SK-N-SH (cell line): Measurements from ENCODE around the gene PLVAP. TPM values are rescaled to one million over a fixed set of nuclear protein-coding genes. Genes with fewer than 3 reads are reported as not detected.

Source experiments
- CTCF ChIA-PET: fragments of 300-600, 350-600 bp; formaldehyde crosslinking; extraction: SDS; loops from one replicate; lab custom pipeline; 2021; lab: Yijun Ruan, JAX
- POLR2A ChIA-PET: fragments of 350-600 bp; sonication (Branson Sonifier 250); formaldehyde crosslinking; extraction: SDS; loops from one replicate; lab custom pipeline; 2020; ENCODE audit warnings: antibody characterized with exemption, inconsistent platforms; lab: Yijun Ruan, JAX
- DNase-seq: peaks from one replicate; pipeline ENCODE4 v3.0.0; 2012
- H2AFZ ChIP-seq: fragments of 200-600 bp; sonication (generic); 2 replicates; pipeline ENCODE4 v1.8.1; 2016; ENCODE audit warnings: antibody characterized with exemption, mild to moderate bottlenecking, low read depth
- H3F3A ChIP-seq: fragments of 200-600 bp; sonication (generic); replicated peaks from 2 replicates; pipeline ENCODE3; 2016; ENCODE audit warnings: antibody characterized with exemption, mild to moderate bottlenecking; ENCODE audit not compliant: insufficient read depth
- H3K27ac ChIP-seq, 2 experiments: fragments of 200-500 bp in 1 of 2; fragments of 200-600 bp in 1 of 2; sonication (Bioruptor generic) in 1 of 2; sonication (generic), shearing (Covaris generic) in 1 of 2; 2 replicates each; pipeline versions ENCODE4 v1.5.1 to v1.6.1; 2014 to 2016; ENCODE audit warnings: low read depth in 2 of 2, inconsistent platforms in 1 of 2, low read length in 1 of 2, mild to moderate bottlenecking in 1 of 2, mixed read lengths in 1 of 2
- H3K27me3 ChIP-seq: fragments of 200-600 bp; sonication (generic), shearing (Covaris generic); 2 replicates; pipeline ENCODE4 v1.6.1; 2016; ENCODE audit warnings: mixed run types; ENCODE audit not compliant: insufficient read depth
- H3K36me3 ChIP-seq, 2 experiments: fragments of 200-500 bp in 1 of 2; fragments of 200-600 bp in 1 of 2; sonication (Bioruptor generic) in 1 of 2; sonication (generic) in 1 of 2; replicated peaks in 1 of 2; 2 replicates each; pipeline versions ENCODE3 to v1.5.1; 2014 to 2016; ENCODE audit warnings: low read length in 1 of 2, mild to moderate bottlenecking in 1 of 2; ENCODE audit not compliant: insufficient read depth in 2 of 2, control insufficient read depth in 1 of 2
- H3K4me1 ChIP-seq, 2 experiments: fragments of 200-500 bp in 1 of 2; fragments of 200-600 bp in 1 of 2; sonication (Bioruptor generic) in 1 of 2; sonication (generic), shearing (Covaris generic) in 1 of 2; 2 replicates each; pipeline versions ENCODE4 v1.5.1 to v1.6.1; 2014 to 2016; ENCODE audit warnings: low read depth in 1 of 2, low read length in 1 of 2, mixed run types in 1 of 2; ENCODE audit not compliant: insufficient read depth in 2 of 2, control insufficient read depth in 1 of 2
- H3K4me2 ChIP-seq: fragments of 200-600 bp; sonication (generic), shearing (Covaris generic); 2 replicates; pipeline ENCODE4 v1.6.1; 2017; ENCODE audit warnings: mixed run types
- H3K4me3 ChIP-seq, 2 experiments: fragments of 200-500 bp in 1 of 2; fragments of 200-600 bp in 1 of 2; sonication (Bioruptor generic) in 1 of 2; sonication (generic), shearing (Covaris generic) in 1 of 2; 2 replicates each; pipeline versions ENCODE4 v1.5.1 to v1.8.1; 2014 to 2016; ENCODE audit warnings: low read depth in 2 of 2, inconsistent platforms in 1 of 2, low read length in 1 of 2, mild to moderate bottlenecking in 1 of 2, mixed read lengths in 1 of 2, moderate library complexity in 1 of 2
- H3K79me2 ChIP-seq: fragments of 200-600 bp; sonication (generic); 2 replicates; pipeline ENCODE4 v1.8.1; 2017; ENCODE audit warnings: mild to moderate bottlenecking; ENCODE audit not compliant: insufficient read depth
- H3K9ac ChIP-seq: fragments of 200-600 bp; sonication (generic); 2 replicates; pipeline ENCODE4 v1.6.1; 2017; ENCODE audit warnings: mixed run types
- H3K9me2 ChIP-seq: fragments of 200-600 bp; sonication (generic); 2 replicates; pipeline ENCODE4 v1.6.1; 2017; ENCODE audit warnings: mixed run types
- H3K9me3 ChIP-seq: fragments of 200-600 bp; sonication (generic); 2 replicates; pipeline ENCODE4 v1.6.1; 2017; ENCODE audit warnings: mixed run types, mild to moderate bottlenecking, moderate library complexity
- H4K20me1 ChIP-seq: fragments of 200-600 bp; sonication (generic); 2 replicates; pipeline ENCODE4 v1.6.1; 2017; ENCODE audit warnings: mild to moderate bottlenecking, mixed run types; ENCODE audit not compliant: insufficient read depth
- CHD2 ChIP-seq: fragments of 150-350 bp; IDR thresholded peaks from 2 replicates; pipeline ENCODE4 v1.6.1; 2018; ENCODE audit warnings: low read length; ENCODE audit not compliant: partially characterized antibody
- FOXJ3 ChIP-seq: sonication (generic); formaldehyde crosslinking; IDR thresholded peaks from 2 replicates; pipeline ENCODE4 v1.5.1; 2020; ENCODE audit warnings: mild to moderate bottlenecking, missing genetic modification reagents
- MEF2A ChIP-seq: IDR thresholded peaks from 2 replicates; pipeline ENCODE4 v1.4.0; 2012; ENCODE audit warnings: low read depth, borderline replicate concordance
- MXI1 ChIP-seq: IDR thresholded peaks from 2 replicates; pipeline ENCODE4 v1.6.1; 2012; ENCODE audit warnings: mild to moderate bottlenecking, low read depth, low read length, improper control_type of control experiment
- RAD21 ChIP-seq: IDR thresholded peaks from 2 replicates; pipeline ENCODE4 v1.6.1; 2012; ENCODE audit warnings: mild to moderate bottlenecking, low read length
- TAF1 ChIP-seq: IDR thresholded peaks from 2 replicates; pipeline ENCODE4 v1.6.1; 2012; ENCODE audit warnings: low read depth, mild to moderate bottlenecking, low read length, moderate library complexity, borderline replicate concordance
- TCF12 ChIP-seq: IDR thresholded peaks from 2 replicates; pipeline ENCODE4 v1.4.0; 2012
- WGBS: methylation state at CpG from one replicate; pipeline ENCODE4 v1.1.6; 2017; ENCODE audit warnings: low lambda C conversion rate; 5-methylcytosine and 5-hydroxymethylcytosine counted together
- polyA plus RNA-seq, 3 experiments: library from polyadenylated mRNA; depleted of rRNA; stranded (reverse); fragments of >200 nt; gene quantifications; 2 replicates each; pipeline ENCODE4 v1.2.3, GENCODE V29; 2012
- TF ChIP-seq, protein P1 (sequence below): IDR thresholded peaks from 2 replicates; pipeline ENCODE4 v1.4.0; 2012; ENCODE audit warnings: low read depth

PLVAP gene
- polyA plus RNA-seq, 1 of the 3 experiments (the other 2 are of a cell fraction), result not detected

DNA sequence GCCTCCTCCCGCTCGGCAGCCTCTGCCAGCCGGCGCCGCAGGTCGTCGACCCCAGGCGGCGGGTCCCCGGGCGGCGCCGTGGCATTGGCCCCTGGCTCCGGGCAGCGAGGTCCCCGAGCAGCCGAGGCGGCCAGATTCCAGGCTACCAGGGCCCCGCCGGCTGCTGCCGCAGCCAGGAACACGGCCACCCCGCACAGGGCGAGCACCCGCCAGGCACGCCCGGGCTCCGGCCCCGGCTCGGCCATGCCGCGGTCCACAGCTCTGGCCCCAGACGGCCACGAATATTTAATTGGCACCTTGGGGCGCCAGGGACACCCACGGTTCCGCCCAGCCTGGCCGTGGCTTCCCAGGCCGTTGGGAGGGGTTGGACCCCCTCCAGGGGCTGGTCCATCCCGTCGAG lies 16.8 kb upstream of the PLVAP start, which contains the start of gene CCDC194 (continued):
- no peak for TF ChIP-seq CHD2
- TF ChIP-seq MEF2A, result no peak

DNA sequence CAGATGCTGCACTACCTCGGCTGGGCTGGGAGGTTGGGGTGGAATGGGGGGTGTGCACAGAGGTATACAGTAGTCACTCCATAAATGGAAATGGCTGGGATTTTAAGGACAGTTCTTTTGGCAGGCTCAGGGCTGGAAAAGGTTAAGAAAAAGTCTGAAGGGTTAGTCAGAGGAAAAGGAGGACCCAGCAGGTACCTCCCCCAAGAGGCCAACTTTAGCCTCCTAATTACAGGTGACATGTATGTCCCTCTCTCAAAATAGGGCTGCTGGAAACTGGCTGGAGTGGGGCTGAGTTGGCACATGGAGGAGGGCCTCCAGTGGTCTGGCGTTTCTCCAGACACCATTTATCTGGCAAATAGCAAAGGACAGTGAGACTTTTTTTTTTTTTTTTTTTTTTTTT lies 15.9 kb upstream of the PLVAP start:
- H3F3A ChIP-seq, result peaks cover 6% of the 10 kb centered on the region
- ChIA-PET CTCF (interaction anchor here (0.7 to 2.0 kb wide), 6 partner anchors 9 to 100 kb away, joined by 3 to 8 read pairs (median 4); partner anchors contain the start of gene MVB12A), POLR2A (no interaction called here)
- no peaks in the 10 kb centered on the region for H3K9me2 ChIP-seq
- H3K4me2 ChIP-seq, result no peak overlapping the region
- DNase-seq, result no peak
- no peak overlapping the region for H2AFZ ChIP-seq
- H3K79me2 ChIP-seq, result no peaks in the 10 kb centered on the region
- WGBS, result 32% methylated on average over 2 of the region's 2 CpGs
- no peak overlapping the region for H3K27ac ChIP-seq
- no peaks in the 10 kb centered on the region for H4K20me1 ChIP-seq
- H3K4me1 ChIP-seq, result peaks cover 0 to 7% of the 10 kb centered on the region in 2 experiments; a peak in 1 of 4 replicates
- no peak overlapping the region for H3K9ac ChIP-seq
- no peaks in the 10 kb centered on the region for H3K27me3 ChIP-seq
- H3K36me3 ChIP-seq, result no peaks in the 10 kb centered on the region
- TF ChIP-seq TAF1 (no peak), FOXJ3 (no peak)
- no peak overlapping the region for H3K4me3 ChIP-seq
- no peaks in the 10 kb centered on the region for H3K9me3 ChIP-seq

- H3K27me3 ChIP-seq, result no peaks in the 10 kb centered on the region
- peak overlapping the region; percentile 85 for H3K4me2 ChIP-seq
- H3K9me3 ChIP-seq, result no peaks in the 10 kb centered on the region
- peak; percentile 52 for DNase-seq
- no peaks in the 10 kb centered on the region for H4K20me1 ChIP-seq
- POLR2A ChIA-PET, result interaction anchor here (1.0 kb wide), 1 partner anchor 12 kb away, joined by 4 read pairs; no protein-coding TSS in a partner anchor
- peaks cover 0 to 7% of the 10 kb centered on the region in 2 experiments; a peak in 1 of 4 replicates for H3K4me1 ChIP-seq
- H3K9ac ChIP-seq, result no peak overlapping the region
- H3K27ac ChIP-seq, result peak overlapping the region in 1 of 2 experiments; percentile 24; a peak in 1 of 4 replicates
- H3K79me2 ChIP-seq, result no peaks in the 10 kb centered on the region
- CTCF ChIA-PET, result interaction anchor here (0.6 to 5.3 kb wide), 23 partner anchors 10 to 149 kb away, joined by 3 to 69 read pairs (median 4); partner anchors contain the start of genes BST2 and DDA1
- H2AFZ ChIP-seq, result peak overlapping the region; percentile 92
- WGBS, result 22% methylated on average over 24 of the region's 26 CpGs
- no peaks in the 10 kb centered on the region for H3K36me3 ChIP-seq
- no peaks in the 10 kb centered on the region for H3K9me2 ChIP-seq
- H3K4me3 ChIP-seq, result peak overlapping the region; percentile 59 to 65
- TF ChIP-seq TCF12 (no peak), RAD21 (no peak), MXI1 (peak; percentile 79)
- TF ChIP-seq, protein P1, sequence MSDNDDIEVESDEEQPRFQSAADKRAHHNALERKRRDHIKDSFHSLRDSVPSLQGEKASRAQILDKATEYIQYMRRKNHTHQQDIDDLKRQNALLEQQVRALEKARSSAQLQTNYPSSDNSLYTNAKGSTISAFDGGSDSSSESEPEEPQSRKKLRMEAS, result peak; percentile 48; the same call in 1 of the 2 replicates
- H3F3A ChIP-seq, result peaks cover 6% of the 10 kb centered on the region
These were observed 14.4 kb upstream of the PLVAP start for GRCh38 chr19:17391371-17392151.
